Hematopoietic multipotent progenitor cell (in vitro differentiated cells): ENCODE data around the gene TBC1D2B. TPM values are rescaled to one million over a fixed set of nuclear protein-coding genes. Genes with fewer than 3 reads are reported as not detected.
A peak's percentile ranks its signal among the peaks of the same experiment; 100 is the strongest.

Experiments used
- DNase-seq, 3 donors: peaks; one replicate each; pipeline ENCODE4 v3.0.0-alpha.2; 2011 to 2015; ENCODE audit warnings: low read depth in 2 of 3, low spot score in 2 of 3
- total RNA-seq: library from RNA; depleted of rRNA; stranded (reverse); fragments of >200 nt; gene quantifications from one replicate; pipeline ENCODE4 v1.2.3, GENCODE V29; 2012

Gene TBC1D2B
- total RNA-seq, 1 donor = 33.7 TPM

DNA sequence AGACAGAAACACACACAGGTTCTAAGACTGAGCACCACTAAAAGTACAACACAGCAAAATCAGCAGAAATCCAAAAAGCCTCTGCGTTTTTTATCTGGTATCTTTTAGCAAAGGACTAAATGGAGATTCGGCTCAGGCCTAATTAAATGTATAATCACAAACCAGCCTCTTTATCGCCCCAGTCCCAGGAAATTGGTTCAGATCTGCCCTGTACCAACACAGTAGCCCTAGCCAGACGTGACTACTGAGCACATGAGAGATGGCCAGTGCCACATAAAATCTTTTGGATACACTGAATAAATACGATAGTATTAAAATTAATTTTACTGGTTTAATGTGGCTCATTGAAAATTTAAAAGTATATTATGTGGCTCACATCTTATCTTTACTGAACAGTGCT lies 19.7 kb downstream of the TBC1D2B start:
- DNase-seq = no peak

DNA sequence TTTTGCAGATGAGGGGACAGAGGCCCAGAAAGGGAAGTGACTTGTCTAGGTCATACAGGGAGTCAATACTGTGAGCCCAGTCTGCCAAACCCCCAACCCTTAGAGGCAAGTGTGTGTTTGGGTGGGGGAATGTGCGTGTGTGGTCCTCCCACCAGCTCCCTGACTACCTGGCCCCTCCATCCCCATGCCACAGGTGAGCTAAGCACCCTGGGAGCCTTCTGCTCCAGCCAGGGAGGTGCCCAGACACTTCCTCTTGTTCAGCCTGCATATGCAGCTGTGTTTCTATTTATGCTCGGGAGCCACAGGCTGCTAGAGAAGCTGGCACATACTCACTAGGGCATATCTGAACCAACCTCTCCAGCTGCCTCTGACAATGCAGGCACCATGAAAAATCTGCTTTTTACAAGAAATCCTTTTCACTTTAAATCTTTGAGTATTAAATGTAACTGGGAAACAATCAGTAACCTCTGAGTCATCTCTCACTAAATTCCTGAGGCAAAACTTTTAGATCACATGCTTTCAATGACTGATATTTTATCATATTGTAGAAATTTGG lies 20.7 kb downstream of the TBC1D2B start:
- DNase-seq = peak in 2 of 3 donors; percentile 62 to 75

DNA sequence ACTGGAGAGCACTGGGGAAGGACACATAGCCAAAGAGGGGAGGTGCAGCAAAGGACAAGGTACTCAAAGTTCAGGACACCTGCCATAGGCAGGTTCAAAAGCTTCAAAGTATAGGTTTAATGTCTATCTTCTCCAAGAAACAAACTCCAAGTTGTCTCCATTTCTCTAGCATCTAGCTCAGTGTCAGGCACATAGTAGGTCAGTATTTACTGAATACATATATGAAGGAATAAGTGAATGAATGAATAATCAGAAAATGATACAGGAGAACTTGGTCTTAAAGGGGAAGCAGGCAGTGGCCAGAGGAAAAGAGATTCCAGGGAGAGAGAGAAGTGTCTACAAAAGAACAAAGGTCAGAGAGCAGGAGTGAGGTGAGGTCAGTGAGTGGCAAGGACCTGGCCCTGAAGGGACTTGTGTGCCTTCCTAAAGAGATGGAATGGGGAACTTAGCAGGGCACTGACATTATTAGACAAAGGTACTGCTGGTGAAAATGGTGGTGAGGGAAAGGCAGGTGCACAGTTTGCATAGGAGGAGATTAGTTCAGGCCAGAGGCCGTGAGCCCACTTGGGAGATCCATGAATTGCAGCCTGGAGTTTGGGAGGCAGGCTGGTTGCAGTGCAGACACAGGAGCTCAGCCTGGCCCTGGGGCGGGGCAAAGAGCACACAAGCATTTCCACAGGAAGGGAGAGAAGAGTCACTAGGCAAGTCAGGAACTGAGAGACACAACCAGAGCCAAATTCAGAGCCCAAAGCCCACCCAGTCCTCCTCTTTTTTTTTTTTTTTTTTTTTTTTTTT lies 21.4 kb downstream of the TBC1D2B start:
- DNase-seq = no peak

DNA sequence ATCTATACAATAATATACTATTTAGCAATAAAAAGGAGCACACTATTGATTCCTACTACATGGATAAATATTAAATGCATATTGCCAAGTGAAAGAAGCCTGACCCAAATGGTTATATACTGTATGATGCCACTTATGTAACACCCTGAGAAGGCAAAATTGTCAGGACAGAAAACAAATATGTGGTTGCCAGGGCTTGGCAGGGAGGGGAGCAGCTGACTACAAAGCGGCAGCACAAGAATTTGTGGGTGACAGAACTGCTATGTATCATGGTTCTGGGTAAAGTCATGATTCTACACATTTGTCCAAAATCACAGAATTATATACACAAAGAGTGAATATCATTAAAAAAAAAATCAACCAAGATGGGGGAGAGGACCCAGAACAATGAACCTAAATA lies 22.5 kb downstream of the TBC1D2B start:
- peak in 1 of 3 donors; percentile 54 for DNase-seq

DNA sequence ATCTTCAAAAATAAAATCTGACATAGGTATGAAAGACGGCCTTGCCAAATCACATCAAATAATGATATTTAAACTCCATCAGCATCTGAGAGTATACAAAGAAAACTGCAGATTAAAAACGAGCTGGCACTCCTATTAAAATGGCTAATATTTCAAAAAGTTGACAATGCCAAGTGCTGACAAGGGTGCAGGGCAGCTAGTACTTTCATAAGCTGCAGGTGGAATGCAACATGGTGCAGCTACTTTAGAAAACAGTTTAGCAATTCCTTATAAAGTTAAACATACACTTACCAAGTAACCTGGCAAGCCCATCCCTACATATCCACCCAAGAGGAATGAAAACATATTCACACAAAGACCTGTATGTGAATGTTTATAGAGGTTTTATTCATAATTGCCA lies 23.0 kb downstream of the TBC1D2B start:
- DNase-seq = no peak

DNA sequence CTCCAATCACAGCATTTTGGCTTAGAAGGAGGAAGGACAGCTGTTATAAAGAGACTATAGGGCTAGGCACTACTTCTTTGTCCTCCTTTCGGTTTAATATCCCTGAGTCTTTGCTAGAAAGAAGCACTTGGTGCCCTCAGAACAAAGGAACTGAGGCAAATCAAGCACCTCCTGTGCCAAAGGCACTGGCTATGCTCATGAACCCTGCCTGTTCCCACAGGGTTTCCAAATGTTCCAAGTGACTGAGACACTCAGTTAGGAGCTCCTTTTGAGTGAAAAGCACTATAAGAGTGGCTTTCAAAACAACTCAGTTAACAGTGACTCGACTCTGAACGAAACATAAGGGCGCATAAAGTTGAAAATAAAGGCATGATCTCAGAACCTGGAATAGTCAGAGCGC lies 25.0 kb downstream of the TBC1D2B start:
- no peak for DNase-seq

DNA sequence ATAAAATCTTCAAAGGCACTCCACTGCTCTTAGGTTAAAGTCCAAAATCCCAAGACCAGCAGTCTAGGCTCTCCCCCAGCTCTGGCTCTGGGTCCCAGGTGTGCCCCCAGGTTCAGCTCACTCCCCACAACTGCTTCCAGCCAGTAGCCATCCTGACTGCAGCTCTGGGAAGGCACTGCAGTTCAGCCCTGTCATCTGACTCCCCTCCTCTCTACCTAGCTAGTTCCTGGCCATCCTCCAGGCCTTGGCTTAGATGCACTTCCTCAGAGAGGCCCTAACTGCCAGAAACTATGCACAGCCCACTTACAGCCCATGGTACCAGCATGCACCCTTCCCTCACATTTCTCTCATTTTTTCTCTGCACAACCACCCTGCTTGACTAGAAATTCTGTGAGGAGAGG lies 25.5 kb downstream of the TBC1D2B start:
- DNase-seq = no peak

DNA sequence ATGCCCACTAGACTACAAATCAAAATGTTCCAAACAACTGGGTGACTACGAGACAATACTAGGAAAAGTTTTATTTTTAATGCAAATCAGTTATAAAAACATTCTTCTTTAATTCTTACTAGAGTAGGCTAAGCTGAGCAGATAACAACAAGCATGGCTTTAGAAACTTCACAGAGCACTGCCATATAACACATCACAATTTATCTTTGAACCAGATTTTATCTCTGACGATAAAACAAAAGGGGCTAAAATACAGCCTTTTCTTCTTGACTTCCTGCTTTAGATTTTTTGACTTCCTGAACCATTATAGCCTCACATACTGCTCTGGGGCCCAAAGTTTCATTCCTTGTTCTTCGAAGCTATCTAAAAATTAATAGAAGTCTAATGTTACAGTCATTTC lies 25.9 kb downstream of the TBC1D2B start:
- no peak for DNase-seq

DNA sequence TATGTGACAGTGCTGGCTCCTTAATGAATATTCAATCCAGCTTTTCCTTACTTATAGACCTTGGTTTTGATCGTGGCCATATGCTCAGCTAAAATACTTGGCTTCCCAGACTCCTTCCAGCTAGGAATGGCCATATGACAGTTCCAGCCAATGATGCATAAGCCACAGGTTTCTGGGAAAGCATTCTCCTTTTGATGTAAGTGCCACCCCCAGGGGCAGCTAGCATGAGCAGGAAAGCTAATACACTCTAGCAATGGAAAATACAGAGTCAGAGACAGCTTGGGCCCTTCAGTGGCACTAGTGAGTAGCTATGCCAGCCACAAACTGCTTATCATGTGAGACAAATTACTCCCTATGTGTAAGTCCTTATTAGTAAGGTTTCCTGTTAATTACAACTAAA lies 26.7 kb downstream of the TBC1D2B start:
- no peak for DNase-seq

DNA sequence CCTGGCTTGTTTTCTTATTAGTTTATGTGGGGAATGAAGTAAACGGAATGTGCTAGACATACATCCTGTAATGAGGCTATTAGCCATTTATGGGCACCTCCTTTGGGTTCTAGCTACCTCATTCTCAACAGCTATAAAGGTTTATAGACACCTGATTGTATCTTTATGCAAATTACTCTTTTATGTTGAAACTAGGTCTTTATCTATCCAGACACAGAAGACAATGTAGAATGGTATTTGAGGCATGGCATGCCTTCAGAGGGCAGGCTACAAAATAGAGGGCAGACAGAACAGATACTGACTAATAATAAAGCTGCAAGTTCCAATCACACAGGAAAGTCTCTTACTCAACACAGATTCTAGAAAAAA lies 27.1 kb downstream of the TBC1D2B start:
- DNase-seq = no peak

DNA sequence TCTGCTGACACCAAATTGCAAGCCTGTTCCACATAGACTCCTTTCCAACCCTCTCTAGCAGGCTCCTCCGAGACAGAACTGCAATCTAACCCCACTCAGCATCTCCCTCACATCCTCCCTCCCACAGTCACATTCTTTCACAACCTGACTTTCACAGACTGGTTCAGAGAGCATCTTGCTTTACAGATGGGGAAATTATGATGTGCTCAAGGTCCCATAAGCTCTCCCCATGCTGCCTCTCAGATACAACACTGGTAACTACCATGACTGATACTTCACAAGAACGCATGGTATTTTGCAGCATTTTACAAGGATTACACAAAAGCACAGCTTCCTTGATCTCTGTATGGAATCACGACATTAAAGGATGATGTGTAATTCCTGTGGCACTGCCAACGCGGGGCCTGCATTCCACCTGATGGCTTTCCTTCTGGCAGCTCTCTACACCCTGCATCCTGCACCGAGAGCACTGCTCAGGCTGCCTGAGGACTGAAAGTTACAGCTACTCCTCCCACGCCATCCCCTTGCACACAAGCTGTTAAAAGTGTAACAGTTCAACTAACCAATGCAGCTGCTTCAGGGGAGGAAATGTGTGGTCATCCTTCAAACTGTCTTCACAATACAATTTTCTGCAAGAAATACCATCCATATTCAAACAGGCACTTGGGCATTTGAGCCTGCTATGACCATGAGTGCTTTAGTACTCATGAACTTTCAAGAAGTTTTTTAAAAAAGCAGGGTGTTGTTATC lies 27.6 kb downstream of the TBC1D2B start:
- DNase-seq = peak in 1 of 3 donors; percentile 64

DNA sequence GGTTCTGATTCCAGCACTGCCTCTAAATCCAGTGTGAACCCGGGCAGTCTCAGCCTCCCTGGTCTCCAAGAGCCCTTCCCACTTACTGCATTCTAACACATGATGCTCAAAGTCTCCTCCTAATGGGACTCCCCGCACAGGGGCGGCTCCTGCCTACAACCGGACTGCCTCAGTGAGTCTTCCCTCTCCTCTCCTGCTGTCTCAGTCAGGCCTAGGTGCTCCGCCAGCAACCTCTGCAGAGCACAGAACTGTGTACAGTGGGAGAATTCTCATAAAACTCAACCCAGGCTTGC lies 28.9 kb downstream of the TBC1D2B start:
- DNase-seq = no peak

DNA sequence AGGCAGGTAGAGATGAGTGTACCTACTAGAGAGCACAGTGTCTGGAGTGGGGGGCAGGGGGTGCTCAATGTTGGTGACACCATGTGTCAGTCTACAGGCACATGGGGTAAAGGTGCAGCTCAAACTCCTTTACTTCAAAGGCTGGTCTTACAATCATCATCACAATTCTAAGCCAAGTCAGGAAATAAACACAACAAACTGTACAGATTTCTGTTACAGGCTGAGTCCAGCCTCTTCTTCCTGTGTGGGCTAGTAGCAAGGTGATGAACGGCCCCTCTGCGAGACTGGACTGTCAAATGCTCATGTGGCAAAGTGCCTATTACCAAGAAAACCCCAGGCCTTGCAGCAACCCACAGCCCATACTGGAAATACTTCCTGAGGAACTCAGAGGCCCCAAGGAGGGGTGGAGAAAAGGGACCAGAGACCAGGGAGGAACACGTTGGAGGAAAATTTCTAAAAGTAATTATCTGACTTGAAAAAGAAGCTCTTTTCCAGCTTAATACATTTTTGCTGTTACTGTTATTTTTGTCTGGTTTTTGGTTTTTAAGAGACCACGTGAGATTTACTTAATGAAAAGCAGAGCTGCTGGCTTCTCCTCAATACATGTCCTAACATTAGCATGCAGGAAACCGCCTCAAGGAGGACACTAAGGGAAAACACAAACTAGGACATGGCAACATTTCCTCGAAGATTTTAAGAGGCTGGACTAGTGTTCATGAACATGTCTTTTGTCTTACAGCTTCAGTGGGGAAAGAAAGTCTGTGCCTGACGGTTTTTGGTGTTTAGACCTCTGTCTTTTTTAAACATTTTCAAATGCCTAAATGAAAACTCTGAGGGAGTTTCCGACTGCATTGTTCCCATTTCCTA lies 29.5 kb downstream of the TBC1D2B start:
- peak in 1 of 3 donors; percentile 57 for DNase-seq

DNA sequence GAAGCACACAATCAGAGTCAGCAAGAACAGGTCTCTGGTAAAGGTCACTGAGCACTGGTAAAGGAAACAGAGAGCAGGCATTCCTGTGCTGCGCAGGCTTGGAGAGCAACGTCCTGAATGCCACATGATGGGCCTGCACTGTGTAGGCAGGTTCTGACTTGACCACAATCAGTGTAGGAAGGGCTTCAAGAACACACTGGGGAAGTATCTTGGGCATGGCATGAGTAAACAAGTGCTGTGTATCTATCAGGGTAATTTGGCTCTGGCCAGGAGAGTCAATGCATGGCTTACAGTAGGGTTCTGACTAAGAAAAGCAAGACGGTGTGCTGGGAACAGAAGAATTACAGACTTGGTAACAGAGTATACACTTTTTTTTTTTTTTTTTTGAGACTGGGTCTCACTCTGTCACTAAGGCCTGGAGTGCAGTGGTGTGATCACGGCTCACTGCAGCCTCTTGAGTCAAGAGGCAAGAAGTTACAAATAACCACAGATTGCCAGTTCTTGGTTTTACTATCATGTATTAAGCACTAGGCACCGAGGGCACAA lies 30.6 kb downstream of the TBC1D2B start:
- DNase-seq = no peak

DNA sequence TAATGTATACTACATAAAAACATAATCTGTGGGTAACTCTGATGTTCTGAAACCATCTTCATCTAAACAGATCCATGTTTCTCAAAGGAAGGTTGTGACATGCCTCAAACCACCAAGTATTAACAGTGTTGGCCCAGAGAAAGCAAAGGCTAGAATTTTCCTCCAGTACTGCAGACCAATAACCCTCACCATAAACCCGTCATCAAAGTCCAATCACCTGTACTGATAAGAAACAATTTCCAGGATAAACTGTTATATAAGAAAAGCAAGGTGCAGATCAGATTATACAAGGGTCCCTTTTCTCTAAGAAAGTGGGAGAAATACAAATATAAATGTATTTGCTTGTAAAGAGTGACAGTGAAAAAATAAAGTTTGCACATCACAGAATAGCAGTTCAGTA lies 32.3 kb downstream of the TBC1D2B start:
- DNase-seq = no peak

DNA sequence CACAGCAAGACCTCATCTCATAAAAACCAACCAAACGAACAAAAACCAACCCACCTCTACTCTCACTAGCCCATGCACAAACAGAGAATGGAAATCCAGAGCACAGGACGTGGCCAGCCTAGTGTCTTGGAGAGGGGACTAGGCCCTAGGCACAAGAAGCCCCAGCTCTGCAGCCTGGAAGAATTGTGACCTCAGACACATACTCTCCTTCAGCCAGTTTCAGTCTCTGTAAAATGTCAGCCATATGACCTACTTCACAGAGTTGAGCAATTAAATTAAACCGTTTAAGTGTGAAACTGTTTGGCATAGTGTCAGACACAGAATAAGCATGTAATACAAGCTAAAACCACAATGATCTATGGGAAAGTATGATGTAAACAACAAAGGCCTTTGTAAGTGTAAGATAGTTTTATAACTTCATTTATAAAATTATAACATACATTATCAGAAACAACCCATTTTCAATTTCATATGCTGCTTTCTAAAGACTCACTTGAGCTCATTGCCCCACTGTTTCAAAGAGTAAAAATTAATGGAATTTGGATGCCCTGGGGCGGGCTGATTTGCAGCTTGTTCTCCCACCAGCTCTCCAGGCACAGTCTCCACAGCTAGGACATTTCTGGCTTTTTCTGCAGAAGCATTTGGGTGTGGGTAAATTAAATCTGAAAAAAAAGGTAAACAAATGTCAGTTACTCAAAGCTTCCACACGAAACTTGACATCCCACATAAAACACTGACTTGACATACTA lies 32.9 kb downstream of the TBC1D2B start:
- no peak for DNase-seq

DNA sequence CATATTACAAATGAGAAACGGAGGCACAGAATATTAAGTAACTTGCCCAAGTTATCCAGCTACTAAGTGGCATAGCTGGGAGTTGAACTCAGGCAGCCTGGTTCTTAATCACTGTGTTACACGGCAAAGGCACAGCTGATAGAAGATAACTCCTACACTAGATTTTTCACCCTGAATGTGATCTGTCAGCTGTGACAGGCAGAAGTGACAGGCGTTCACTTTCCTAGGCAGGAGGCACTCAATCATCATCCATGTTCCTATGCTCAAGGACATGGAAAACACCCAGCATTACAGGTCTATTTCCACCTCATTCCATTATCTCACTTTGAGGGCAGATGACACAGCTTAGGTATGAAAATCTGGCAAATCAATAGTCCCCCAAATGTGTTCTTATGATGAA lies 35.6 kb downstream of the TBC1D2B start:
- DNase-seq = no peak

DNA sequence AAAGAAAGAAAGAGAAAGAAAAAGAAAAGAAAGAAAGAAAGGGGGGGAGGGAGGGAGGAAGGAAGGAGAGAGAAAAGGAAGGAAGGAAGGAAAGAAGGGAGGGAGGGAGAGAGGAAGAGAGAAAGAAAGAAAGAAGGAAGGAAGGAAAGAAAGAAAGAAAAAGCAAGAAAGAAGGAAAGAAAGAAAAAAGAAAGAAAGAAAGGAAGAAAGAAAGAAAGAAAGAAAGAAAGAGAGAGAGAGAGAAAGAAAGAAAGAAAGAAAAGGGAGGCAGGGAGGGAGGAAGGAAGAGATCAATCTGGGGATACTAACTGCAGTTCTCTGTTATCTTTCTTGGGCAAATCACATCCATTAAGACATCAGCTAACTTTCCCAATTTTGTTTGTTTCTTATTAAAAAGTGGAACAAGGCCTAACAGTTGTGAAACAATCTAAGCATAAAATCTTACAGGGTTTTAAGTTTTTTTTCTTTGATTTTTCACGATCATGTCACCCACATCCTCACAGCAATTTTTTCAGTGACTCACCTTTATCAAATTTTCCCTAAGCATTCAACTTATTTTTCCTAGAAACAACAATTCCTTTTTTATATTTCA lies 36.8 kb downstream of the TBC1D2B start:
- no peak for DNase-seq

DNA sequence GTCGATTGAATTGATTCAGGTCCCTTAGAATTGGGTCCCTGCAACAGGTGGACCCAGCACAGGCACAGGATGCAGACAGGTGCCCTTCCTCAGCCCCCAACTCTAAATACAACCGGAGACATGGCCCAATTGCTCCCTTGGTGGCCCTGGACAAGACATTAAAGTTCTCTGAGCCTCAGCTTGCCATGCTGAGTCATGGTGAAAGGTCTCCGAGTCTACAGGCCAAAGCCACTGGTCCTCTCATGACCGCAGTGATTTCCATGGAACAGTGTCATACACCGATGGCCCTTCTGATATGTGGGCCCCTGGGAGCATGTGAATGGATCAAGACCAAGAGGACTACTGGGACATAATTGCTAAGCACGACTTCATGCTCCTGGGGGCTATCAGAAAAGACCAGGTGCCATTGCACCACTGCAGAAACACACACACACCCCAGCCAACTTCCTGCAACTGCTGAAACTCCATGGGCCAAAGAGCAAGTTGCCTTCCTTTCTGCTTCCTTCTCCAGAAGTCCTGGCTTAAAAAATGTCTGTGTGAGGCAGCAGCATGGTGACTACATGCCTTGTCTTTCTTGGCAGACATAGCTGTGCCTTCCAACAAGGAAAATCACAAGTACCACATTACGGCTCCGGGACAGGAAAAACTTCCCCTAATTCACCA lies 38.8 kb downstream of the TBC1D2B start:
- no peak for DNase-seq
